HG02798 (cell line): ENCODE results near the gene FRMPD2.
"Not testable (repeated sequence)": the region's sequence is repeated elsewhere in the genome, so short reads cannot be mapped to it uniquely, and the experiment has no call there.

Experiments used
- ATAC-seq: cut with Tn5 transposase; IDR thresholded peaks from one replicate; pipeline ENCODE4 v1.9.1; 2021; ENCODE audit warnings: mild to moderate bottlenecking; ENCODE audit not compliant: unreplicated experiment, poor library complexity

The FRMPD2 gene

GRCh38 chr10:48253970-48254657 lies 20.4 kb downstream of the FRMPD2 start:
- ATAC-seq, result no peak

GRCh38 chr10:48252354-48252650 lies 22.2 kb downstream of the FRMPD2 start:
- no peak for ATAC-seq

DNA sequence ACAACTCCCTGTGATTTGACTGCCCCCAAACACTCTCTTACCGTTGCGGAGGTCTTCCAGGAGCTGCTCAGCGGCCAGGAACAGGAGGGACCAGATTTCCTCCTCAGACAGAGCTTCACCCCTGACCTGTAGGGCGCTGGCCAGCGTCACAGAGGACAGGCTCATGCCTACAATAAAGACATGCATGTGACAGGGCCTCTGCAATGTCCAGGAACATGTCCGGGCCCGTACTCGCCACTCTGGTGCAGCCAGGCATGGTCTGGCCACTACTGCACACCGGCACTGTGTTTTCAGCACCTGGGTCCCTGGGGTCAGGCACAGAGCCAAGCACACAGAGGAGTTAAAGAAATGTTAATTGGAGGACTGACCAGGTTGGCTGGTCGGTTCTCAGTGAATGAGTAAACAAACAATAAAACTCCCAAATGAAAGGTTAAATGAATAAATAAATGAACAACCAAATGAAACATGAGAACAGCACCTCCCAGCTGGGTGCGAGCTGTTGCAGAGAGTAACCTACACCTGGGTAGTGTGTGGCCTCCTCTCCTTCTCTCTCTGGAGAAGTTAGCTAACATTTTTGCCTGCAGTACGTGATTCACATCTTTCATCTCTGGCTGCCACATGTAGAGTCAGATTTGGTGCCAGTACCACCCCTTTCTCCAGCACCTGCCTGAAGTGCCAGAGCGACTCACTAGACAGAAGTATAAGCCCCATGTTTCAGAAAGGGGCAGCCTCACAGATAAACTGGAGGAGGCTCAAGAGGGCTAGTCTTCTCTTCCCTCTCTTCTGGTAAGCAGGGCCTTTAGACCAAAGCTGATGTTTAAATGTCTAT lies 22.8 kb downstream of the FRMPD2 start:
- no peak for ATAC-seq

DNA sequence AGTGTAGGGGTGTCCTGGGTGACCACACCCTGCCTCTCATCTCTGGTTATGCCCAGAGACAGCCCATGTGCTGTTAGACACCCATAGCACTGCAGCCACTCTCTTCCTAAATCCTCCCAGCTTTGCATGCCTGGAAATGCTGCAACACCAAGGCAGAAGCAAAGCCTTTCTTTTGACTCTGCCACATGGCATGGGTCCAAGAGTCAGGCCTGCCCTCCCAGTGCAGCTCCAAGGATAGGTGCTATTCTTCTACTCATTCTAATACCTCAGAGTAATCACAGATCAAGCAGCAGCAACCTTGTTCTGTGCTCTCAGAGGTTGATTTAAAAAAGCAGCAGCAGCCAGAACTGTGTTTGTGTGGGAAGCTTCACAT lies 23.4 kb downstream of the FRMPD2 start:
- ATAC-seq, result no peak

DNA sequence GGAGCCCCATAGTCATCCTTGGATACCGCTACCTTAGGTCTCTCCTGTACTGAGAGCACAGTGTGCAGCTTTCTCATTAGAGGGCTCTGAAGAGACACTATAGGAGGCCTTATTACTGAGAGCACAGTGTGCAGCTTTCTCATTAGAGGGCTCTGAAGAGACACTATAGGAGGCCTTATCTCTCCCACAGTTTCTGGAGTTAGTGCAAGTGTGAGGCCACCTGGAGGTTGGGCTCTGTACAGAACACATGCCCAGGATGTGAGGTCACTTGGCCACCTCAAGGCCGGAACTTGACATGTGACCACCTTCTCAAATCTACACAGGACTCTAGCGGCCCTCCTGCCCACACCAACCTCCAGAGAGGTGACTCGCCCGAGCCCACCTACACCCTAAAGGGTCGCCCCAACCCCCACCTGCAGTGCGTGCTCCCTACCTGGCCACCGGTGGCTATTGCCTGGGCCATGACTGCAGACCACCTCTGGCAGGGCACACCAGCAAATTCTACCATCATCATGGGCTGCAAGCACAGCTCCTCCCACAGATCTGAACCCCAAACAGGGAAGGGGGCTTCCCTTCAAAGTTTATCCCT lies 24.6 kb downstream of the FRMPD2 start:
- ATAC-seq, result no peak

DNA sequence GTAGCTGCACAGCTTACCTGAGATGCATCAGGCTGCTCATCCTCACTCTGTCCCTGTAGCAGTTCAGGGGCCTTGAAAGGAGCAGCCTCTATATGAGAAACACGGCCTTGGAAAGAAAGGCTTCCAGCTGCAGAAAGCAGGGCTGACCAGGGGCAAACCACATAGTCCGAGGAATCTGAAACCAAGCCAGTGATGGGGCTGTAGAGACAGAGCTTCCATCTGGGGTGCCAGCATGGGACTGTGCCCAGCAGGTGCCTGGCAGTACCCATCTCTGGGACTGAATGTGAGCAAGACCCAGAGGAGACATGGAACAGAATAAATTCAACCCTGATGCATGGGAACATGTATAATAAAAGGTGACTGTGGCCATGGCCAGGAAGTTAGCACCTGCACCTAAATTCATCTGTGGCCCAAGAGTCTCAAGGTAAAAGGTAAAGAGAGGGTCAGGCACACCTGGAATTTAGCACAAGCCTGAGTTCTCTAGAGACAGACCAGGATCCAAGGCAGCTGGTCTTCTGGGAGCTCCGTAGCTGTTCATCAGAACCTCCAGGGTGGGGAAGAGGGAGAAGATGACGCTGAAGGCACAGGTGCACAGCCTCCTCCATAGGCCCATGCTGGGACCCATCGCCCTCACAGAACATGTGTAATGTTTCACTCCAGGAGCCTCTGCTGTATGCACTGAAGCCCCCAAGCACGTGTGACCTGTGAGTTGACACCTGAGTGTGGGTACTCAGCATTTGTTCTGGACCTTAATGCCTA lies 25.3 kb downstream of the FRMPD2 start:
- no peak for ATAC-seq

GRCh38 chr10:48248462-48248861 lies 26.0 kb downstream of the FRMPD2 start:
- no peak for ATAC-seq

DNA sequence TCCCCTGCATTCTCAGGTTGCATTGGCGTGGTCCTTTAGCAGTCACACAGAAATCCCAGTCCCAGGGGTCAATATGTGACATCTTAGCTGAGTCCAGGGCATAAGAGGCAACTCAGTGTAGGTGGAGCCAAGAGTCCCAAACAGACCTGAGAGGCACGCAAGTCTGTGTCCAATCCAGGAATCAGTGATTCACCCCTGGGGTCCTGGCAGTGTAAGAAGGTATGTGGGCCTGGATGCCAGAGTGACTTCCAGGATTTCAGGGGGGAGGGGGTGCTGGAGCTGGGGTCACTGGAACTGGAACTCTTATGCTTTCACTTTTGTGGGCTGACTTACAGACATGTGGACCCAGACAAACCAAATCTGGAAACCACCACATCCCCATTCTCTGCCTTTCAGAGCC lies 26.8 kb downstream of the FRMPD2 start:
- no peak for ATAC-seq

- no peak for ATAC-seq
Measured at GRCh38 chr10:48246501-48246900, 28.0 kb downstream of the FRMPD2 start.

GRCh38 chr10:48245977-48246376 lies 28.5 kb downstream of the FRMPD2 start:
- no peak for ATAC-seq

DNA sequence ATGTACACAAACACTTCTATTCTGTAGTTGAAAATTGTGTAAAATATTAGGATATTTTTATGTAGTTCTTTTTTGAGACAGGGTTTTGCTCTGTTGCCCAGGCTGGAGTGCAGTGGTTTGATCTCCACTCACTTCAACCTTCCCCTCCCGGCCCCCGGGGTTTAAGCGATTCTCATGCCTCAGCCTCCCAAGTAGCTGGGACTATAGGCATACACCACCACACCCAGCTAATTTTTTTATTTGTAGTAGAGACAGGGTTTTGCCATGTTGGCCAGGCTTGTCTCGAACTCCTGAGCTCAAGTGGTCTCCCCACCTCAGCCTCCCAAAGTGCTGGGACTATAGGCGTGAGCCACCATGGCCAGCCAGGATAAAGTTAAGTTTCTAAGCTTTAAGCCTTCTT lies 30.6 kb downstream of the FRMPD2 start:
- not testable (repeated sequence) for ATAC-seq

- ATAC-seq, result no peak
Measured at GRCh38 chr10:48243487-48243886, 31.0 kb downstream of the FRMPD2 start.

GRCh38 chr10:48242171-48242904 lies 32.2 kb downstream of the FRMPD2 start:
- ATAC-seq, result no peak

DNA sequence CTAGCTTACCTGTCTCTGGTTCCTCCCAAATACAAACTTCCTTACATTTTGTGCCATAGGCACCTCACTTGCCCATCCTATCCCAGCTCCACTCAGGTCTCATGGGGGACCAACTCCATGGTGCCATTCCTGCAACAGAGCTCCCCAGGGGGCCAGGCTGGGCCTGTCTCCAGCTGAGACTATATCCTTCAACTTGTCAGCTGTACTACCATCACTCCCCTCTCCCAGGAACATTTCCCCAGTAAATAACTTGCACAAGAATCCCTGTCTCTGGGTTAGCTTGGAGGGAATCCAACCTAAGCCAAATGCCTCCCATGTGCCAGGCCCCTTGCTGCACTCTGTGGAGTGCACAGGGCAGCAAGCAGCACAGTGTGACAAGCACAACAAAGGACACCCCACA lies 33.2 kb downstream of the FRMPD2 start:
- ATAC-seq, result no peak

GRCh38 chr10:48240196-48240595 lies 34.3 kb downstream of the FRMPD2 start:
- no peak for ATAC-seq

DNA sequence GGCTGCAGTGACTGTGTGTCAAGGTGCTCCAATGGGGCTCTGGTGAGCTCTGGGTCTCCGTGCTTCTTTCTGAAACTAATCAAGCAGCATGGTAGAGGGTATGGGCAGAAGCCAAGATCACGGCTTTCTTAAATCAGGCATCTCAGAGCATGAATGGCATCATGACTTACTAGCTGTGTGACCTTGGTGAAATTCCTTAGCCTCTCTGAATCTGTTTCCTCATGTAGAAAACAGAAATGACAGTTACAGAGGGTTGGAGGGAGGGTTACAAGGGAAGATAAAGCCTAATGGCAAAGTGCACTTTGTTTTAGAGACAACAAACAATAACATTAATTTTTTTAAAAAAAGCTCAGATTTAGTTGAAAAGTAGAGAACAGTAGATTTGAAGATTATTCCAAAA lies 34.9 kb downstream of the FRMPD2 start:
- ATAC-seq, result no peak

DNA sequence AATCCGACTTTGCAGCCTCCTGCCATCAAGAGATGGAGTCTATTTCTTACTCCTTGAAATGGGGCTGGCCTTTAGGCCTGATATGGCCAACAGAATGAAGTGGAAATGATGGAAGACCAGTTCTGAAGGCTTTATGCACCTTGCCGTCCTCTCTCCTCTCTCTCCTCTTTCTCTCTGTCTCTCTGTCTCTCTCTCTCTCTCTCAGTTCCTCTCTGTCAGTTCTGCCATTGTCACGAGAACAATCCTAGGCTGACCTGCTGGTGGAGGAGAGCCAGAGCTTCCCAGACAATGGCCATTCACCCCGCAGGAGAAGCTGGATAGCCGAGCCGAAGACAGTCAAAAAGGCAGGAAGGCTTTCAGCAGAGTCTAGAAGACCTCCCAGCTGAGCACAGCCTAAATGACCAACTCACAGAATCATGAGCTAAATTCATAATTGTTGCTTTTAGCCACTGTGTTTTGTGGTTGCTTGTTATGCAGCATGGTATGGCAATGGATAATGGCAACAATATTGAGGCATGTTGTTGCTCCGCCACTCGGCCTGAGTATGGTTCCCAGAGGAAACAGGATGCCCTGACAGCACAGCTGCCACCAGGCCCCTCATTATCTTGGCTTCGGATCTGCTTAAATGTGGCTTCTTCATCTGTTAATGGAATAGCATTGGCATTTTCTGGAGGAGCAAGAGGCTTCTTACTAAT lies 35.5 kb downstream of the FRMPD2 start:
- no peak for ATAC-seq

- no peak for ATAC-seq
Measured at GRCh38 chr10:48237259-48238250, 36.9 kb downstream of the FRMPD2 start.

DNA sequence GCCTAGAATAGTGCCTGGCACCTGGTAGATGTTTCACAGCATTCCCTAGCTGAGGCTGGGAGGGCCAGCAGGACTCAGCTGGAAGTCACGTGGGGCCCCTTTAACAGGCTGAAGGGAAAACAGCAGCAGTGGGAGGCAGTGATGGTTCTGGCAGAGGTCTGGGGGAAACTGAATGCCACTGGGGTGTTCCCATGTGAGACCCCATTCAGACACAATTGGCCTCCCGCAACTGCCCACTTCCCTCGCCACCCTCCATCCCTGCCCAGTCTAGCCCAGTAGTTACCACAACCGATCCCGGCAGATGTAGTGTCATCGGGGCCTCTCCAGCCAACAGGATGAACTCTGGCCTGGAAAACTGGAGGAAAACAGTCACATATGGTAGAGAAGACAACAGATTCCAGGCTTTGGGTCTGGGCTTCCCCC lies 38.3 kb downstream of the FRMPD2 start:
- no peak for ATAC-seq
